DOHH2 (cell line): ENCODE results near the gene TTC7B.

Source experiments
- H3F3A ChIP-seq: fragments of 200-600 bp; sonication (generic), shearing (Covaris generic); 2 replicates; pipeline ENCODE4 v1.6.0; 2016; ENCODE audit warnings: antibody characterized with exemption, mild to moderate bottlenecking; ENCODE audit not compliant: control insufficient read depth, insufficient read depth
- H3K27ac ChIP-seq: fragments of 200-600 bp; sonication (generic); 2 replicates; pipeline ENCODE4 v1.5.1; 2014; ENCODE audit warnings: low read depth, mild to moderate bottlenecking, low read length, moderate library complexity
- H3K27me3 ChIP-seq: fragments of 200-600 bp; sonication (generic); 2 replicates; pipeline ENCODE4 v1.6.1; 2014; ENCODE audit warnings: mild to moderate bottlenecking, low read length, mixed read lengths; ENCODE audit not compliant: control insufficient read depth
- H3K36me3 ChIP-seq: fragments of 200-600 bp; sonication (generic); 2 replicates; pipeline ENCODE4 v1.6.1; 2014; ENCODE audit warnings: mild to moderate bottlenecking, low read length, moderate library complexity, mixed read lengths; ENCODE audit not compliant: control insufficient read depth
- H3K4me1 ChIP-seq: fragments of 200-600 bp; sonication (generic); 2 replicates; pipeline ENCODE4 v1.6.1; 2014; ENCODE audit warnings: mild to moderate bottlenecking, low read length, mixed read lengths; ENCODE audit not compliant: control insufficient read depth
- H3K4me2 ChIP-seq: fragments of 200-600 bp; sonication (generic); 2 replicates; pipeline ENCODE4 v1.6.0; 2014; ENCODE audit warnings: mild to moderate bottlenecking, low read length, moderate library complexity
- H3K4me3 ChIP-seq: fragments of 200-600 bp; sonication (generic); 2 replicates; pipeline ENCODE4 v1.5.1; 2014; ENCODE audit warnings: mild to moderate bottlenecking, low read length, mixed read lengths
- H3K79me2 ChIP-seq: fragments of 200-600 bp; sonication (generic); 2 replicates; pipeline ENCODE4 v1.6.1; 2014; ENCODE audit warnings: mild to moderate bottlenecking, low read length, mixed read lengths; ENCODE audit not compliant: control insufficient read depth
- H3K9me2 ChIP-seq: fragments of 200-600 bp; sonication (generic); replicated peaks from 2 replicates; pipeline ENCODE4 v1.6.1; 2014; ENCODE audit warnings: mild to moderate bottlenecking, low read length, mixed read lengths; ENCODE audit not compliant: control insufficient read depth
- H3K9me3 ChIP-seq: fragments of 200-600 bp; sonication (generic); 2 replicates; pipeline ENCODE4 v1.6.1; 2014; ENCODE audit warnings: antibody characterized with exemption, low read length, mixed read lengths; ENCODE audit not compliant: control insufficient read depth, insufficient read depth
- H4K20me1 ChIP-seq: fragments of 200-600 bp; sonication (generic); 2 replicates; pipeline ENCODE4 v1.6.0; 2014; ENCODE audit warnings: low read depth, mild to moderate bottlenecking, antibody characterized with exemption, low read length, moderate library complexity; ENCODE audit not compliant: control insufficient read depth, insufficient read depth
- CTCF ChIP-seq: fragments of 200-600 bp; sonication (generic); IDR thresholded peaks from one replicate; pipeline ENCODE4 v1.5.1; 2014; ENCODE audit warnings: antibody characterized with exemption, mild to moderate bottlenecking, low read depth, low read length; ENCODE audit not compliant: poor library complexity, severe bottlenecking
- EZH2phosphoT487 ChIP-seq: fragments of 200-600 bp; sonication (generic); IDR thresholded peaks from 2 replicates; pipeline ENCODE4 v1.6.1; 2017; ENCODE audit warnings: borderline replicate concordance, mild to moderate bottlenecking, antibody characterized with exemption, low read length, moderate library complexity, mixed read lengths

Gene TTC7B

GRCh38 chr14:90816681-90817436, 629 bp upstream of the TTC7B start:
- Histone ChIP-seq H3K9me2 (no peaks in the 10 kb centered on the region), H3F3A (no peaks in the 10 kb centered on the region), H4K20me1 (no peaks in the 10 kb centered on the region), H3K79me2 (no peaks in the 10 kb centered on the region), H3K27me3 (peaks cover 15% of the 10 kb centered on the region), H3K4me2 (no peak overlapping the region), H3K9me3 (no peaks in the 10 kb centered on the region), H3K36me3 (no peaks in the 10 kb centered on the region), H3K4me3 (no peak overlapping the region), H3K4me1 (no peaks in the 10 kb centered on the region), H3K27ac (no peak overlapping the region)
- no peak for TF ChIP-seq CTCF
- no peak for TF ChIP-seq EZH2phosphoT487

GRCh38 chr14:90815572-90815821, 733 bp downstream of the TTC7B start:
- Histone ChIP-seq H3K9me3 (no peaks in the 10 kb centered on the region), H3K27ac (no peak overlapping the region), H4K20me1 (no peaks in the 10 kb centered on the region), H3F3A (no peaks in the 10 kb centered on the region), H3K36me3 (no peaks in the 10 kb centered on the region), H3K4me3 (no peak overlapping the region), H3K4me2 (no peak overlapping the region), H3K27me3 (peaks cover 15% of the 10 kb centered on the region), H3K79me2 (no peaks in the 10 kb centered on the region), H3K4me1 (no peaks in the 10 kb centered on the region), H3K9me2 (no peaks in the 10 kb centered on the region)
- no peak for TF ChIP-seq EZH2phosphoT487
- no peak for TF ChIP-seq CTCF

GRCh38 chr14:90814806-90815571, 1.2 kb downstream of the TTC7B start:
- TF ChIP-seq EZH2phosphoT487 (no peak), CTCF (no peak)
- H3K27me3 ChIP-seq, result peaks cover 15% of the 10 kb centered on the region
- H3F3A ChIP-seq, result no peaks in the 10 kb centered on the region
- H3K79me2 ChIP-seq, result no peaks in the 10 kb centered on the region
- no peaks in the 10 kb centered on the region for H3K9me3 ChIP-seq
- H3K9me2 ChIP-seq, result no peaks in the 10 kb centered on the region
- H4K20me1 ChIP-seq, result no peaks in the 10 kb centered on the region
- no peak overlapping the region for H3K27ac ChIP-seq
- H3K4me1 ChIP-seq, result no peaks in the 10 kb centered on the region
- H3K4me2 ChIP-seq, result no peak overlapping the region
- no peaks in the 10 kb centered on the region for H3K36me3 ChIP-seq
- no peak overlapping the region for H3K4me3 ChIP-seq
